Thyroid gland (tissue), 4 donors: ENCODE results near the gene CARHSP1.

Source experiments
- POLR2A ChIP-seq, 2 donors: fragments of 450-650 bp; IDR thresholded peaks; one replicate each; pipeline ENCODE4 v1.6.1; 2017; ENCODE audit warnings: antibody characterized with exemption in 2 of 2, mild to moderate bottlenecking in 2 of 2, moderate library complexity in 1 of 2
- TF ChIP-seq, protein P1 (sequence below), 6 experiments: fragments of 200-600 bp in 3 of 6; fragments of 450-650 bp in 3 of 6; sonication (generic) in 3 of 6; IDR thresholded peaks; one replicate each; pipeline ENCODE4 v1.5.1; 2016 to 2019; ENCODE audit warnings: antibody characterized with exemption in 6 of 6, mild to moderate bottlenecking in 2 of 6, inconsistent platforms in 1 of 6, moderate library complexity in 1 of 6

GRCh38 chr16:8816967-8817655 is 51.7 kb downstream of the CARHSP1 start:
- TF ChIP-seq, protein P1, sequence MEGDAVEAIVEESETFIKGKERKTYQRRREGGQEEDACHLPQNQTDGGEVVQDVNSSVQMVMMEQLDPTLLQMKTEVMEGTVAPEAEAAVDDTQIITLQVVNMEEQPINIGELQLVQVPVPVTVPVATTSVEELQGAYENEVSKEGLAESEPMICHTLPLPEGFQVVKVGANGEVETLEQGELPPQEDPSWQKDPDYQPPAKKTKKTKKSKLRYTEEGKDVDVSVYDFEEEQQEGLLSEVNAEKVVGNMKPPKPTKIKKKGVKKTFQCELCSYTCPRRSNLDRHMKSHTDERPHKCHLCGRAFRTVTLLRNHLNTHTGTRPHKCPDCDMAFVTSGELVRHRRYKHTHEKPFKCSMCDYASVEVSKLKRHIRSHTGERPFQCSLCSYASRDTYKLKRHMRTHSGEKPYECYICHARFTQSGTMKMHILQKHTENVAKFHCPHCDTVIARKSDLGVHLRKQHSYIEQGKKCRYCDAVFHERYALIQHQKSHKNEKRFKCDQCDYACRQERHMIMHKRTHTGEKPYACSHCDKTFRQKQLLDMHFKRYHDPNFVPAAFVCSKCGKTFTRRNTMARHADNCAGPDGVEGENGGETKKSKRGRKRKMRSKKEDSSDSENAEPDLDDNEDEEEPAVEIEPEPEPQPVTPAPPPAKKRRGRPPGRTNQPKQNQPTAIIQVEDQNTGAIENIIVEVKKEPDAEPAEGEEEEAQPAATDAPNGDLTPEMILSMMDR (IDR thresholded peaks at IDR 0.05), result no peak
- TF ChIP-seq POLR2A (IDR thresholded peaks at IDR 0.05), result no peak
